Parathyroid adenoma (tissue), 2 donors: Measurements from ENCODE around the gene THOC6.

Experiments
- H2AFZ ChIP-seq: fragments of 300-600 bp; sonication (generic); one replicate; pipeline ENCODE4 v1.7.0; 2017; ENCODE audit warnings: antibody characterized with exemption, mild to moderate bottlenecking
- H3K27ac ChIP-seq: fragments of 300-600 bp; sonication (generic); one replicate; pipeline ENCODE4 v1.7.0; 2017
- H3K27me3 ChIP-seq: fragments of 300-600 bp; sonication (generic); one replicate; pipeline ENCODE4 v1.7.0; 2017; ENCODE audit warnings: low read length; ENCODE audit not compliant: control insufficient read depth, insufficient read depth
- H3K36me3 ChIP-seq: fragments of 300-600 bp; sonication (generic); one replicate; pipeline ENCODE4 v1.7.0; 2017; ENCODE audit warnings: low read length; ENCODE audit not compliant: control insufficient read depth, insufficient read depth
- H3K4me1 ChIP-seq: fragments of 300-600 bp; sonication (generic); one replicate; pipeline ENCODE4 v1.7.0; 2017; ENCODE audit warnings: control low read depth
- H3K4me2 ChIP-seq: fragments of 300-600 bp; sonication (generic); one replicate; pipeline ENCODE4 v1.7.0; 2017; ENCODE audit warnings: low read length
- H3K4me3 ChIP-seq: fragments of 300-600 bp; sonication (generic); one replicate; pipeline ENCODE4 v1.7.0; 2017; ENCODE audit warnings: low read depth, low read length
- H3K79me2 ChIP-seq: fragments of 300-600 bp; sonication (generic); one replicate; pipeline ENCODE4 v1.7.0; 2017; ENCODE audit warnings: control low read depth
- H3K9ac ChIP-seq: fragments of 300-600 bp; sonication (generic); one replicate; pipeline ENCODE4 v1.7.0; 2017; ENCODE audit warnings: mild to moderate bottlenecking
- H3K9me3 ChIP-seq: fragments of 300-600 bp; sonication (generic); one replicate; pipeline ENCODE4 v1.7.0; 2017; ENCODE audit warnings: low read length; ENCODE audit not compliant: control insufficient read depth
- TF ChIP-seq, protein P1 (sequence below): fragments of 300-600 bp; sonication (generic); IDR thresholded peaks from one replicate; pipeline ENCODE4 v1.7.0; 2017; ENCODE audit warnings: antibody characterized with exemption, mild to moderate bottlenecking
- donor health status: primary hyperparathyroidism.

The THOC6 gene

DNA sequence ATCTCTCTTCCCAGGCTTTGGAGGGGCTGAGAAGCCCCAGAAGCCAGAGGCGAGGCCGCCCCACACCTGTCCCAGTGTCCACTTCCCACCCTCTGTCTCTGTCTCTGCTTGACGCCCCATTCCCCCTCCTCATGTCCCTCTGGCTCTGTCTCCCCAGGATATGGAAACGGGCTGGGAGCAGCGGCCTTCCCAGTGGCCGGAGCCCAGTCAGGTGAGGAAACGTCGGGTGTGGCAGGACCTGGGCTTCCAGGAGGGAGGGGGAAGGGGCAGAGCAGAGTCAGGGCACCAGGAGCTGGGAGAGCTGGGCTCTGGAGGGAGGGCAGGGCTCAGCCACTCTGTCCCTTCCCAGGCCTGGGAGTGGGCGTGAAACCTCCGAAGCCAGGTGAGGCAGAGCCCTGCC, 32.9 kb upstream of the THOC6 start:
- H3K9ac ChIP-seq, result no peak overlapping the region
- H3K27me3 ChIP-seq, result no peaks in the 10 kb centered on the region

DNA sequence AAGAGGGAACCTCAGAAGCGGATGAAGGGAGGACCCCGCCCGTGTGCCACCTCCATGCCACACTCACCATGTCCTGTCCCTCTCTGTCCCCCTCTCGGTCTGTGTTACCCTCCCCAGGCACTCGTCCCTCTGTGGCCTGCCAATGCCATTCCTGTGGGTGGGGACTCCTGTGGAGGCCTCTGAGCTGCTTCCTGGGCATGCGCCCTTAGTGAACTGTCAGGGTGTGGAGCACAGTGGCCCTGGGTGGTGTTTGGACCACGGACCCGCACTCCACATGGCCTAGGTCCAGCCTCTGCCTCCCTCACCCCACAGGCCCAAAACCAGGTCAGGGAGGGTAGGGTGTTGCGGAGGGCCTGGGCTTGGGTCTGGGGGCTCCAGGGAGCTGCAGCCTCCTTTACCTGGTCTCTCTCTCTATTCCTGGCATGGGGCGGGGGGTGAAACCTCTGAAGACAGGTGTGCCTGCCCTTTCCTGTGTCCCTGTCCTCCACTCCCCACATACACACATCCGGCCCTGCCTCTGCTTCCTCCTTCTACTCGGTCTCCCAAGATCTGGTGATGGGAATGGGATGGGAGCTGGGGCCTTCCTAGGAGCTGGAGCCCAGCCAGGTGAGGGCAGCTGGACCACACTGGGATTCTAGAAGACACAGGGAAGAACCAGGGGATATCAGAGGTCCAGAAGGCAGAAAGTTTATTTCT, 32.1 kb upstream of the THOC6 start:
- H3K79me2 ChIP-seq, result no peaks in the 10 kb centered on the region
- H3K4me2 ChIP-seq, result no peak overlapping the region
- H3K4me1 ChIP-seq, result no peaks in the 10 kb centered on the region
- H3K27ac ChIP-seq, result no peak overlapping the region
- no peaks in the 10 kb centered on the region for H3K9me3 ChIP-seq
- no peak overlapping the region for H2AFZ ChIP-seq
- H3K9ac ChIP-seq, result no peak overlapping the region
- no peaks in the 10 kb centered on the region for H3K27me3 ChIP-seq
- no peaks in the 10 kb centered on the region for H3K36me3 ChIP-seq
- no peak overlapping the region for H3K4me3 ChIP-seq
- TF ChIP-seq, protein P1, sequence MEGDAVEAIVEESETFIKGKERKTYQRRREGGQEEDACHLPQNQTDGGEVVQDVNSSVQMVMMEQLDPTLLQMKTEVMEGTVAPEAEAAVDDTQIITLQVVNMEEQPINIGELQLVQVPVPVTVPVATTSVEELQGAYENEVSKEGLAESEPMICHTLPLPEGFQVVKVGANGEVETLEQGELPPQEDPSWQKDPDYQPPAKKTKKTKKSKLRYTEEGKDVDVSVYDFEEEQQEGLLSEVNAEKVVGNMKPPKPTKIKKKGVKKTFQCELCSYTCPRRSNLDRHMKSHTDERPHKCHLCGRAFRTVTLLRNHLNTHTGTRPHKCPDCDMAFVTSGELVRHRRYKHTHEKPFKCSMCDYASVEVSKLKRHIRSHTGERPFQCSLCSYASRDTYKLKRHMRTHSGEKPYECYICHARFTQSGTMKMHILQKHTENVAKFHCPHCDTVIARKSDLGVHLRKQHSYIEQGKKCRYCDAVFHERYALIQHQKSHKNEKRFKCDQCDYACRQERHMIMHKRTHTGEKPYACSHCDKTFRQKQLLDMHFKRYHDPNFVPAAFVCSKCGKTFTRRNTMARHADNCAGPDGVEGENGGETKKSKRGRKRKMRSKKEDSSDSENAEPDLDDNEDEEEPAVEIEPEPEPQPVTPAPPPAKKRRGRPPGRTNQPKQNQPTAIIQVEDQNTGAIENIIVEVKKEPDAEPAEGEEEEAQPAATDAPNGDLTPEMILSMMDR, result no peak

More for the DNA sequence above, 32.9 kb upstream of the THOC6 start:
- TF ChIP-seq, protein P1, result no peak
- no peaks in the 10 kb centered on the region for H3K9me3 ChIP-seq
- H3K79me2 ChIP-seq, result no peaks in the 10 kb centered on the region
- H2AFZ ChIP-seq, result no peak overlapping the region
- H3K36me3 ChIP-seq, result no peaks in the 10 kb centered on the region
- H3K4me3 ChIP-seq, result no peak overlapping the region
- no peaks in the 10 kb centered on the region for H3K4me1 ChIP-seq
- H3K4me2 ChIP-seq, result no peak overlapping the region
- no peak overlapping the region for H3K27ac ChIP-seq

DNA sequence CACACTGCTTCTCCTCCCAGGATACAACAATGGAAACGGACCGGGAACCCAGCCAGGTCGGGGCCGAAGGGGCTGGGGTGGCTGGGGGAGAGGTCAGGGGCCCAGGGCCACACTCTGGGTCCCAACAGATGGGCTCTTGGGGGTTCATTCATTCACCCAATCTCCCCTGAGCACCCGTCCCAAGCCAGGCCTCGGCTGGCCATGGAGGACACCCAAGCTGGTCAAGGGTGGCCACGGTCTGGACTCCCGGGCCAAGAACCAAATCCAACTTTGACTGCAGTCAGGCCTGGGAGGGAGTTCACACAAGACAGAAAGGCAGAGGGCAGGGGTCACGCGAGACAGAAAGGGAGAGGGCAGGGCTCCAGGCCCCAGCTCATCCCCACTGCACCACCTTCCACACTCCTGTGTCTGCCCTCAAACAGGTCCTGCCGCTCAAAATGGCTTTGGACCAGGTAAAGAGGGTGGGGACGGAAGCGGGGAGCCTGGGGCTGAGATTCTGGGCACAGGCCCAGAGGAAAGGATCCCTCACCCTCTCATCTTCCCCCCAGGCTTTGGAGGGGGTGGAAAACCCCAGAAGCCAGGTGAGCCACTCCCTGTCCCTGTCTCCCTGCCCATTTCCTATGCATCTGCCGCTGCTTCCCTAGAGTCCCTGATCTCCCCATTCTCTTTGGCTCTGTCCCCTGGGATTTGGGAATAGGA, 31.3 kb upstream of the THOC6 start:
- Histone ChIP-seq H3K4me2 (no peak overlapping the region), H3K79me2 (no peaks in the 10 kb centered on the region), H3K9me3 (no peaks in the 10 kb centered on the region), H2AFZ (no peak overlapping the region), H3K27ac (no peak overlapping the region), H3K4me3 (no peak overlapping the region), H3K36me3 (no peaks in the 10 kb centered on the region), H3K9ac (no peak overlapping the region), H3K4me1 (no peaks in the 10 kb centered on the region), H3K27me3 (no peaks in the 10 kb centered on the region)
- TF ChIP-seq, protein P1, result no peak

DNA sequence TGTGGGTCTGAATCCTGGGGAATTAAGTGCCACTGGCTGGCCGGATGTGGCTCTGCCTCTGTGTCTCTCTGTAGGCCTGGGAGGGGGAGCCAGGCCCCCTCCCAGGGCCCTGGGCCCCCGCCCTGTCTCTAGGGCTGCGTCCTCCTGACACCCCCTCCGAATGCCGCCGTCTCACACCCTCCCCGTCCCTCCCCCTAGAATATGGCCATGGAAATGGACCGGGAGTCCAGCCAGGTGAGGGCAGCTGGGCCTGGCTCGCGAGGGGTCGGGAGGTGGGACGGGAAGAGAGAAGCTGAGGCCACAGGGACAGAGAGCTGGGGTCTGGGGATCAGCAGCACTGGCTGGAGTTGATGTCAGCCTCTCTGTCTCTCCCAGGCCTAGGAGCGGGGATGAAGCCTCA, 27.5 kb upstream of the THOC6 start:
- no peaks in the 10 kb centered on the region for H3K79me2 ChIP-seq
- H3K27ac ChIP-seq, result no peak overlapping the region
- H3K9ac ChIP-seq, result no peak overlapping the region
- H3K4me3 ChIP-seq, result no peak overlapping the region
- H3K36me3 ChIP-seq, result no peaks in the 10 kb centered on the region
- TF ChIP-seq, protein P1, result no peak
- no peaks in the 10 kb centered on the region for H3K4me1 ChIP-seq
- no peaks in the 10 kb centered on the region for H3K27me3 ChIP-seq
- no peak overlapping the region for H2AFZ ChIP-seq
- H3K9me3 ChIP-seq, result no peaks in the 10 kb centered on the region
- no peak overlapping the region for H3K4me2 ChIP-seq
